HG03139 (cell line): ENCODE results near the gene FAM53B.

Source experiments
- ATAC-seq: cut with Tn5 transposase; IDR thresholded peaks from one replicate; pipeline ENCODE4 v1.9.1; 2021; ENCODE audit not compliant: unreplicated experiment

Gene FAM53B

GRCh38 chr10:124698545-124699469 is 45.4 kb downstream of the FAM53B start:
- ATAC-seq: no peak

GRCh38 chr10:124697837-124698544 is 46.2 kb downstream of the FAM53B start:
- no peak for ATAC-seq

GRCh38 chr10:124697443-124697836 is 46.7 kb downstream of the FAM53B start:
- no peak for ATAC-seq

DNA sequence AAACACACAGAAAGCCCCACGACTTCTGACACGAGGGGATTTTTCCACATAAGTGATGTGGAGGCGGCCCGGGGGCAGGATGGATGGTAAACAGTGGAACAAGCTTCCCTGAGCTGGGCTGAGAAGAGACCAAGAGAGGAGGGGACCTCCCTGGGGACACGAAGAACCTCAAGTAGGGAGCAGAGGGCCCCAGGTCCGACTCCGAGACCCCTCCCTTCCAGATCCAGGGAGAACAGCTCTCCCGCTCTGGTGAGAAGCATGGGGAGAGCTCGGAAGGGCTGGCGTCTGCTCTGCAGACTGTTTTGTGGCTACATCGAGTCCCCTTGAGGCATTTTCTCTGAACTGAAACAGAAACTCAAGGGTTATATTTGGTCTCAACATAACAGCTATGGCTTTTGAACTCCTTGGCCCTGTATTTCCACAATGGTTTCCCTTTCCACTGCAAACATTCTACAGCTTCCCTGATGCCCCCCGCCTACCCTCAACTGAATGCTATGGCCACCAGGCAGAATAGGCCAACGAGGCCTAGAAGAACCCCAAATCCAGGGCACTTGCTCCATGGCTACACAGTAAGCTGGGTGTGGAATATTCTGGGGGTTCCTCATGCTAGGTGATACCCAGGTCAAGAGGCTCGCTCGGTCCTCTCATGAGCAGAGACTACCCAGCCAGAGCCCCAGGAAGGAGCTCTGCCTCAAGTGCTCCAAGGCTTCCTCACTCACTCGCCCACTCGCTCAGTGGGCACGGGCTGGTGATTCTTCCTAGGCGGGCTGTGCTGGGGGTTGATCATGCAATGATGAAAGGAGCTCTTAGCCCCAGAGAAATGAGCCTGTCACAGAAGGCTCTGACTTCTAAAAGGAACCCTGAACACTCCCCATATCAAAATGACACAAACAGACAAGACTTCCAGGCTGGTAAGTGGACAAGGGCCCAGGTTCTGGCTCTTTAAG is 47.5 kb downstream of the FAM53B start:
- ATAC-seq: peak; percentile 69

GRCh38 chr10:124695259-124695658 is 48.9 kb downstream of the FAM53B start:
- no peak for ATAC-seq

- no peak for ATAC-seq
Observed at GRCh38 chr10:124694481-124695220, 49.5 kb downstream of the FAM53B start.

- ATAC-seq: no peak
Observed at GRCh38 chr10:124693801-124694416, 50.3 kb downstream of the FAM53B start.

DNA sequence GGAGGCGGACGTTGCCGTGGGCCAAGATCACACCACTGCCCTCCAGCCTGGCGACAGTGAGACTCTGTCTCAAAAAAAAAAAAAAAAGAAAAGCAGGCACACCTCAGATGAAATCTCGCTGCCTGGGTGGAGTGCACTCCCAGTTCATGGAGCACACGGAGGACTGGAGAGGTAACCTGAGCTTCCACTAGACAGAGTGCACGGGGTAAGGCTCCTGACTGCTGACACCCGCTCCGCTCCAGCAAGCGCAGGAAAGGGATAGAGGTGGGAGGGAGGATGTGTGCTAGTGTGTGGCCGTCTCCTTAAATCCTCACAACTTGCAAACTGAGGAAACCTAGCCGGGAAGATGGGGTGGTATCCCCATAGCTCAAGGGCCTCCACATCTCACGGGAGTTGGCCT is 50.8 kb downstream of the FAM53B start:
- no peak for ATAC-seq

DNA sequence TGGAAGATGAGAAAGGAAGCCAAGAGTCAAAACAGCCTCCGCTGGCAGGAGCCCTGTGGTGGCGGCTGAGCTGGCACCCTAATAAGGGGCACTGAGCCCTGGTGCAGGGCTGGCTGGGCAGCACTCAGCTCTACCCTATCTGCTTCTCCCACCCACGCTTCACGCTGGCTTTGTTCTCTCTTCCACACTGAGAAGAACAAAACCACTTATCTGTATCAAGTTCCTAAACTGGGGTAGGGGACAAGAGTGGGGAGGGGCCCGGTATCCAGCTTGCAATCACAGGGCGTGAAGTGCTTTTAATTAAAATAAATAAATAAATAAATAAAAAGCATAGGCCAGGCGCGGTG is 52.1 kb downstream of the FAM53B start:
- no peak for ATAC-seq

DNA sequence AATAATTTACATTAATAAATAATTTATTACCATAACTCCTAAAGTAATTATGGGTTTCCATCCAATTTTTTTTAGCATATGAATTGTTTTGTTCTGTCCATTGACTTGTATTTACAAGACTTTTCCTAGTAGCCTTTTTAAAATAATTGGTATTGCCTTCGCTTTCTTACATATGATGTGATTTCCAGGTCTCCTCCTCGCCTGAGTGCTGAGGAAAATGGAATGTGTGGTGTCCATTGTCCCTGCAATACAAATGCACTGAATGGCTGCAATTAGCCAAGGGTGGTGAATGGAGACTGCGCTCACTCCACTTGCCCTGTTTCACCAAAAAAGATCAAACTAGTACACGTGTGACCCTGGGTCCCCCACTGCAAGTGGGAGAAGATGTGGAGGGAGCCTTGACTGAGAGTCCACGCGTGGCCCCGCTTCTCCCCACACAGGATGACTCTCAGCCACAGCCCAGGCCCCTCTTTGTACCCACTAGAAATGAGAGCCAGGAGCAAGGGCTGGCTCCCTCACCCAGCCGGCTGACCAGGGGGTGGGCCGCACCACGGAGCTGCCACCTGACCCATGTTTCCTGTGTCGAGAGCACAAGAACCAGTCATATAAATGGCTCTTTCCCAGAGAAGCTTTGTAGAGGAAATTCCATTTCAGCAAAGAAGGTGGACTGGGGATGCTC is 52.6 kb downstream of the FAM53B start:
- no peak for ATAC-seq

GRCh38 chr10:124691002-124691401 is 53.2 kb downstream of the FAM53B start:
- ATAC-seq: no peak

DNA sequence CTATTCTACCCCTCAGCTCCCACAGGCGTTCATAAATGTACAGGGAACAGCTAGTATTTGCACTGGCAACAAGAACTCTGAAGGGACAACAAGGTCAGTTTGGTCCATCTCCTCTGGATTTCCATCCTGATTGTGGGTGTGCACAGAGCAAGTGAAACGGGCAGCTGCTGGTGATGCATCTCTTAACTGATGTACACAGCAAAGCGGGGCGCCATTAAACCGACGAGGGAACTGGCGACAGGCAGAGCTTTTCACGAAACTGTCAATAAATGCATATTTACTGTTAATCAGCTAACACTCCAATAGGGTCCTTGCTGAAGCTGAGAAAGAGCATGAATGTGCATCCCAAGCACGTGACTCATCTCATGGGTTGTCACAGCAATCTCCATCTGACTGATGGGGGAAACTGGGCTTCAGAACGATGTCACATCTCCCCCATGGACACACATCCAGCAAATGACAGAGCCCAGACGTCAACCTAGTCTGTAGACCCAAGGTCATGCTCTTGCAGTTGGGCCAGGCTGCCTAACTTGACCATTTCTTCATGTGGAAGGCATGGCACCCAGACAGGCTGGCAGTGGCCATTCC is 54.2 kb downstream of the FAM53B start:
- ATAC-seq: no peak

DNA sequence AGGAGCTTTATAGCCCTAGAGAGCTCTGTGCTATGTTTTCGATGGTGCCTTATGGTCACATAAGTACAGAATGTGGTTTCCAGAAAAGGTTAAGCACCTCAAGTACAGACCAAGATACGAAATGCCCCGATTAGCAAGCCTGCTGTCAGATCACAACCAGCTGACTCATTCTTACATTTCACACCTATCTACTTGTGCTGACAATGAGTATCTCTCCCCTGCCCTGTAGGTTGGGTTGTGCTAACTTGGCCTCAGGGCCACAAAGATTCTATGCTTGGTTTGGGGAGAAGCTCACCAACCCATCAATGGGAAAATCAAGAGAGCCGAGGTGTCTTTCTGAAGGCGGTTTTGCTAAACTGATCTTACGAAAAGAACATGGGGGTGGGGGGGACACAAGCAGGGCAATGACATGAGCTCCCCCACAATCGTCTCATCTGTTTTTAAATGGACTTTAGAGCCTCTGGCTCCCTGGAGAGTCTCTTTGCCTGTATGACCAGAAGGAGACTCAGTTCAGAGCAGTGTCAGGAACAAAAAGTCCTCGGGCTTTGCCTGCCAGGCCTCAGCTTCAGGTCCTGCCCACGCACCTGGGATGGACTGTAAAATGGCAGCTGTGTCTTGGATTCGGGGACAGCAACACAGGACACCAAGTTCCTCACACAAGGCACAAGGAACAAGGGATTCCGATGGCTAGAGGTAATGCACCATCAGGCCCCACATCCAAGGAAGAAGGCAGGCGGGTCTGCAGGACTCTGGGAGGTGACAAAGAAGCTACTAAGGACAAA is 55.1 kb downstream of the FAM53B start:
- peak; percentile 88 for ATAC-seq

GRCh38 chr10:124688386-124688785 is 55.8 kb downstream of the FAM53B start:
- peak; percentile 5 for ATAC-seq

- ATAC-seq: no peak
Observed at GRCh38 chr10:124686707-124687376, 57.3 kb downstream of the FAM53B start.

- ATAC-seq: no peak
Observed at GRCh38 chr10:124685261-124685660, 58.9 kb downstream of the FAM53B start.

DNA sequence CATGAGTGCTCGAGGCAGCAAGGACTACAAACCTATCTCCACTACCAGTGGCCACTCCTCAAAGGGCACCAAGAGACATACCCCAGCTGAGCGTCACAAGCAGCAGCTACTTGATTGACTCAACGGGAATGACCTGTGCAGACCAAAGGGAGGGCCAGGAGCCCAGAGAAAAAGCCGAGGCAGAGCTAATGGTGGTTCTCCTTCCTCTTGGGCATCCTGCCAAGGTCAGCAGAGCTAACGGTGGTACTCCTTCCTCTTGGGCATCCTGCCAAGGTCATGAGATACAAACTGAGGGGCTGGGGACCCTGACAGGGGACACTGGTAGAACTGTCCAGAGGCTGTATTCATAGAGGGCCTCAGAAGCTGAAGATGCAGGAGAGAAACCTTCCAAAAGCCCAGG is 60.4 kb downstream of the FAM53B start:
- ATAC-seq: no peak
